Activated T-cell treated with anti-CD3 and anti-CD28 coated beads, Interleukin-2, amount 50 U/mL, for 72 hours (primary cell): Measurements from ENCODE around the gene AP4E1. TPM values are rescaled to one million over a fixed set of nuclear protein-coding genes. Genes with fewer than 3 reads are reported as not detected.
"Not testable (repeated sequence)": the region's sequence is repeated elsewhere in the genome, so short reads cannot be mapped to it uniquely, and the experiment has no call there.

Experiments
- ATAC-seq, 2 donors: fragments of 150-1000 bp; cut with Tn5 transposase; replicated peaks in 1 of 2; 2 replicates each; pipeline ENCODE4 v1.10.0; 2021; ENCODE audit warnings: moderate library complexity in 2 of 2, mild to moderate bottlenecking in 1 of 2
- DNase-seq, 2 donors: peaks; one replicate each; pipeline ENCODE4 v3.0.0; 2021 to 2022; ENCODE audit warnings: mixed read lengths in 1 of 2
- H3K27ac Mint-ChIP-seq: one replicate; pipeline ENCODE4 v1.8.0; 2022; ENCODE audit warnings: mild to moderate bottlenecking, moderate library complexity, mixed read lengths
- H3K27me3 Mint-ChIP-seq: one replicate; pipeline ENCODE4 v1.8.0; 2022; ENCODE audit warnings: low read depth, mixed read lengths
- H3K36me3 Mint-ChIP-seq, 2 donors: one replicate each; pipeline ENCODE4 v1.8.0; 2022; ENCODE audit warnings: mixed read lengths in 2 of 2, mild to moderate bottlenecking in 1 of 2; ENCODE audit not compliant: insufficient read depth in 2 of 2
- H3K4me1 Mint-ChIP-seq: one replicate; pipeline ENCODE4 v1.8.0; 2022; ENCODE audit warnings: low read depth, mixed read lengths
- H3K4me3 Mint-ChIP-seq, 2 donors: one replicate each; pipeline ENCODE4 v1.8.0; 2022; ENCODE audit warnings: mild to moderate bottlenecking in 2 of 2, mixed read lengths in 2 of 2, moderate library complexity in 2 of 2
- H3K9me3 Mint-ChIP-seq, 2 donors: one replicate each; pipeline ENCODE4 v1.8.0; 2022; ENCODE audit warnings: mixed read lengths in 2 of 2
- total RNA-seq, 2 donors: library from RNA; stranded (reverse); gene quantifications; one replicate each; pipeline ENCODE4 v1.2.3, GENCODE V29; 2022

Gene AP4E1
- total RNA-seq, 2 donors from 2014 or later, result 13.3 to 17.1 TPM

GRCh38 chr15:51022206-51022605 lies 113.7 kb downstream of the AP4E1 start:
- H3K4me3 Mint-ChIP-seq, result no peak overlapping the region
- no peaks in the 10 kb centered on the region for H3K4me1 Mint-ChIP-seq
- H3K27ac Mint-ChIP-seq, result no peak overlapping the region
- DNase-seq (no peak), ATAC-seq (no peak)
- no peaks in the 10 kb centered on the region for H3K27me3 Mint-ChIP-seq
- H3K36me3 Mint-ChIP-seq, result peaks cover 4 to 5% of the 10 kb centered on the region in 2 donors
- peaks cover 3 to 5% of the 10 kb centered on the region in 2 donors for H3K9me3 Mint-ChIP-seq

- Mint-ChIP-seq H3K4me1 (no peaks in the 10 kb centered on the region), H3K36me3 (peaks cover 4 to 5% of the 10 kb centered on the region in 2 donors), H3K4me3 (no peak overlapping the region), H3K27ac (no peak overlapping the region), H3K27me3 (no peaks in the 10 kb centered on the region), H3K9me3 (peaks cover 4 to 5% of the 10 kb centered on the region in 2 donors)
- ATAC-seq, result no peak
- DNase-seq, result no peak
Measured at GRCh38 chr15:51023499-51023898, 115.0 kb downstream of the AP4E1 start.

GRCh38 chr15:51024735-51025453 lies 116.4 kb downstream of the AP4E1 start:
- Mint-ChIP-seq H3K27me3 (no peaks in the 10 kb centered on the region), H3K9me3 (peaks cover 2% of the 10 kb centered on the region in 2 donors), H3K4me1 (no peaks in the 10 kb centered on the region), H3K4me3 (no peak overlapping the region), H3K27ac (no peak overlapping the region), H3K36me3 (peaks cover 3 to 4% of the 10 kb centered on the region in 2 donors)
- no peak for DNase-seq
- no peak for ATAC-seq

GRCh38 chr15:51025454-51025846 lies 117.0 kb downstream of the AP4E1 start:
- H3K27me3 Mint-ChIP-seq, result no peaks in the 10 kb centered on the region
- no peak overlapping the region for H3K27ac Mint-ChIP-seq
- no peak for ATAC-seq
- H3K4me1 Mint-ChIP-seq, result no peaks in the 10 kb centered on the region
- H3K36me3 Mint-ChIP-seq, result peaks cover 0 to 2% of the 10 kb centered on the region in 2 donors
- peaks cover 0 to 2% of the 10 kb centered on the region in 2 donors for H3K9me3 Mint-ChIP-seq
- no peak for DNase-seq
- H3K4me3 Mint-ChIP-seq, result no peak overlapping the region

GRCh38 chr15:51030649-51031316 lies 122.3 kb downstream of the AP4E1 start:
- Mint-ChIP-seq H3K9me3 (peaks cover 0 to 2% of the 10 kb centered on the region in 2 donors), H3K4me1 (no peaks in the 10 kb centered on the region), H3K27me3 (no peaks in the 10 kb centered on the region), H3K27ac (no peak overlapping the region), H3K36me3 (no peaks in the 10 kb centered on the region), H3K4me3 (no peak overlapping the region)
- DNase-seq (no peak), ATAC-seq (no peak)

GRCh38 chr15:51037474-51037873 lies 129.0 kb downstream of the AP4E1 start:
- H3K4me1 Mint-ChIP-seq, DNase-seq, ATAC-seq, H3K36me3 Mint-ChIP-seq, H3K27me3 Mint-ChIP-seq, H3K4me3 Mint-ChIP-seq, H3K27ac Mint-ChIP-seq, H3K9me3 Mint-ChIP-seq: not testable (repeated sequence)

GRCh38 chr15:51038162-51038973 lies 129.9 kb downstream of the AP4E1 start:
- Mint-ChIP-seq H3K9me3 (peaks cover 2% of the 10 kb centered on the region in 2 donors), H3K4me1 (no peaks in the 10 kb centered on the region), H3K27ac (no peak overlapping the region), H3K27me3 (no peaks in the 10 kb centered on the region), H3K4me3 (no peak overlapping the region), H3K36me3 (peaks cover 3% of the 10 kb centered on the region in 2 donors)
- no peak for ATAC-seq
- DNase-seq, result no peak

- Mint-ChIP-seq H3K9me3 (peaks cover 2% of the 10 kb centered on the region in 2 donors), H3K36me3 (peaks cover 3% of the 10 kb centered on the region in 2 donors), H3K27ac (no peak overlapping the region), H3K4me1 (no peaks in the 10 kb centered on the region), H3K27me3 (no peaks in the 10 kb centered on the region), H3K4me3 (no peak overlapping the region)
- ATAC-seq (no peak), DNase-seq (no peak)
Measured at GRCh38 chr15:51038974-51039319, 130.5 kb downstream of the AP4E1 start.

- no peak for ATAC-seq
- peaks cover 6% of the 10 kb centered on the region for H3K27me3 Mint-ChIP-seq
- no peak overlapping the region for H3K4me3 Mint-ChIP-seq
- H3K36me3 Mint-ChIP-seq, result no peaks in the 10 kb centered on the region
- DNase-seq, result no peak
- H3K9me3 Mint-ChIP-seq, result no peaks in the 10 kb centered on the region
- no peak overlapping the region for H3K27ac Mint-ChIP-seq
- no peaks in the 10 kb centered on the region for H3K4me1 Mint-ChIP-seq
Measured at GRCh38 chr15:51044037-51044727, 135.7 kb downstream of the AP4E1 start.

- H3K4me1 Mint-ChIP-seq, result no peaks in the 10 kb centered on the region
- no peaks in the 10 kb centered on the region for H3K36me3 Mint-ChIP-seq
- H3K27ac Mint-ChIP-seq, result no peak overlapping the region
- DNase-seq (no peak), ATAC-seq (no peak)
- H3K9me3 Mint-ChIP-seq, result no peaks in the 10 kb centered on the region
- H3K27me3 Mint-ChIP-seq, result peaks cover 6% of the 10 kb centered on the region
- no peak overlapping the region for H3K4me3 Mint-ChIP-seq
Measured at GRCh38 chr15:51046016-51046415, 137.5 kb downstream of the AP4E1 start.

GRCh38 chr15:51046799-51047449 lies 138.4 kb downstream of the AP4E1 start:
- Mint-ChIP-seq H3K27me3 (peaks cover 13% of the 10 kb centered on the region), H3K4me3 (no peak overlapping the region), H3K27ac (no peak overlapping the region), H3K4me1 (no peaks in the 10 kb centered on the region), H3K36me3 (no peaks in the 10 kb centered on the region), H3K9me3 (no peaks in the 10 kb centered on the region)
- DNase-seq (no peak), ATAC-seq (no peak)

GRCh38 chr15:51048308-51048707 lies 139.8 kb downstream of the AP4E1 start:
- no peaks in the 10 kb centered on the region for H3K36me3 Mint-ChIP-seq
- H3K4me1 Mint-ChIP-seq, result no peaks in the 10 kb centered on the region
- no peak overlapping the region for H3K27ac Mint-ChIP-seq

More at GRCh38 chr15:51048308-51048707, 139.8 kb downstream of the AP4E1 start:
- Mint-ChIP-seq H3K4me3 (no peak overlapping the region), H3K9me3 (no peaks in the 10 kb centered on the region), H3K27me3 (peaks cover 13% of the 10 kb centered on the region)
- no peak for DNase-seq
- ATAC-seq, result no peak
